Fibroblast of mammary gland (primary cell): ENCODE data around the gene RUFY1.
"Not testable (repeated sequence)": the region's sequence is repeated elsewhere in the genome, so short reads cannot be mapped to it uniquely, and the experiment has no call there.

Source experiments
- DNase-seq: peaks from one replicate; pipeline ENCODE4 v3.0.0-alpha.2; 2010; ENCODE audit warnings: low read depth
- H3K4me3 ChIP-seq: 2 replicates; pipeline ENCODE4 v1.5.1; 2011; ENCODE audit warnings: low read depth, mild to moderate bottlenecking, low read length, moderate library complexity; ENCODE audit not compliant: control insufficient read depth
- TF ChIP-seq, protein P1 (sequence below): conservative IDR thresholded peaks from 2 replicates; pipeline ENCODE4 v1.5.1; 2011; ENCODE audit warnings: low read depth, low read length, inconsistent platforms; ENCODE audit not compliant: control insufficient read depth, insufficient read depth

RUFY1 gene, protein sequence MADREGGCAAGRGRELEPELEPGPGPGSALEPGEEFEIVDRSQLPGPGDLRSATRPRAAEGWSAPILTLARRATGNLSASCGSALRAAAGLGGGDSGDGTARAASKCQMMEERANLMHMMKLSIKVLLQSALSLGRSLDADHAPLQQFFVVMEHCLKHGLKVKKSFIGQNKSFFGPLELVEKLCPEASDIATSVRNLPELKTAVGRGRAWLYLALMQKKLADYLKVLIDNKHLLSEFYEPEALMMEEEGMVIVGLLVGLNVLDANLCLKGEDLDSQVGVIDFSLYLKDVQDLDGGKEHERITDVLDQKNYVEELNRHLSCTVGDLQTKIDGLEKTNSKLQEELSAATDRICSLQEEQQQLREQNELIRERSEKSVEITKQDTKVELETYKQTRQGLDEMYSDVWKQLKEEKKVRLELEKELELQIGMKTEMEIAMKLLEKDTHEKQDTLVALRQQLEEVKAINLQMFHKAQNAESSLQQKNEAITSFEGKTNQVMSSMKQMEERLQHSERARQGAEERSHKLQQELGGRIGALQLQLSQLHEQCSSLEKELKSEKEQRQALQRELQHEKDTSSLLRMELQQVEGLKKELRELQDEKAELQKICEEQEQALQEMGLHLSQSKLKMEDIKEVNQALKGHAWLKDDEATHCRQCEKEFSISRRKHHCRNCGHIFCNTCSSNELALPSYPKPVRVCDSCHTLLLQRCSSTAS

DNA sequence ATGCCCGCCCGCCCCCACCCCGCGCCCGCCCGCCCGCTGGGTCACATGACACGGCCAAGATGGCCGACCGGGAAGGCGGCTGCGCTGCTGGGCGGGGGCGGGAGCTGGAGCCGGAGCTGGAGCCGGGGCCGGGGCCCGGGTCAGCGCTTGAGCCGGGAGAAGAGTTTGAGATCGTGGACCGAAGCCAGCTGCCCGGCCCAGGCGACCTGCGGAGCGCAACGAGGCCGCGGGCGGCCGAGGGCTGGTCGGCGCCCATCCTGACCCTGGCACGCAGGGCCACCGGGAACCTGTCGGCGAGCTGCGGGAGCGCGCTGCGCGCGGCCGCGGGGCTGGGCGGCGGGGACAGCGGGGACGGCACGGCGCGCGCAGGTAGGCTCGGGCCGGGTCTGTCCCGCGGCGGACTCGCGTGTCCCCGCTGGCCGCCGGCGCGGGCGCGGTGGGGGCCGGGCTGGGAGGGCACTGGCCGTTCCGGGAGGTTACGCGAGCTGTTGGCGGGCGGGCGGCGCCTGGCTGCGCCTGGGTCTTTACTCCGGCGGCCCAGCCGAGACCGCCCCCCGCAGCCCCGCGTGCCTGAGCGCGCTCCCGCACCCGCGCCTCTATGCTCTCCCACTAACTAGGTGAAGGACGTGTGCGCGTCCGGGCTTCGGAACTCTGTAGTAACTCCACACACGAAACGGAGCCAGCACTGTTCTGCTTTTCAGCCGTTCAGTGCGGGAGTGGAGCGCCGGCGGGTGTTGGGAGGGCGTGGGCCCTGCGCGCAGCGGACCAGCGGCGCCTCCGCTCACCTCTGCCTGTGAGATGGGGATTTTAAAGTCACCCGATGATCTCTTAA is at the start of gene RUFY1:
RUFY1 (plus strand) TSS at position 44 of the 832 bp plus-strand sequence; CDS start at position 60, 16 bp downstream.
- DNase-seq, result peak; percentile 73
- peak within 1 kb of the TSS; percentile 88 for H3K4me3 ChIP-seq

DNA sequence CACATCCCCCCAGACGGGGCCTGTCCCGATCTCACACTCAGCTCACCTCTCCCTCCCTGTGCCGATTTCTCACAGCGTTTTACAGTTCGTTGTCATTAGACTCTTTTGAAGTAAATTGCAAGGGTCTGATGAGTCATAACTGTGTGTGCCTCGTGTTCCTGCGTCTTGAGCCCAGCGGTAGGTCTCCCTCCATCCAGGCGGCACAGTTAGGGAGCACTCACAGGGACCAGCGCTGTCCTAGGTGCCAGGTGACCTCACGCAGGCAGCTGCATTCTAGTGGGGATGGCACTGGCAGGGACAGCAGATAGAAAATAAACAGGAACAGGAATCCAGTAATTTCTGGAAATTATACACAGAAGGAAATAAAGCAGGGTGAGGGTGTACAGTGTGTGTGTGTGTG is 48.4 kb upstream of the RUFY1 start:
- not testable (repeated sequence) for H3K4me3 ChIP-seq, DNase-seq

More for the DNA sequence above, at the start of gene RUFY1:
- TF ChIP-seq, protein P1, sequence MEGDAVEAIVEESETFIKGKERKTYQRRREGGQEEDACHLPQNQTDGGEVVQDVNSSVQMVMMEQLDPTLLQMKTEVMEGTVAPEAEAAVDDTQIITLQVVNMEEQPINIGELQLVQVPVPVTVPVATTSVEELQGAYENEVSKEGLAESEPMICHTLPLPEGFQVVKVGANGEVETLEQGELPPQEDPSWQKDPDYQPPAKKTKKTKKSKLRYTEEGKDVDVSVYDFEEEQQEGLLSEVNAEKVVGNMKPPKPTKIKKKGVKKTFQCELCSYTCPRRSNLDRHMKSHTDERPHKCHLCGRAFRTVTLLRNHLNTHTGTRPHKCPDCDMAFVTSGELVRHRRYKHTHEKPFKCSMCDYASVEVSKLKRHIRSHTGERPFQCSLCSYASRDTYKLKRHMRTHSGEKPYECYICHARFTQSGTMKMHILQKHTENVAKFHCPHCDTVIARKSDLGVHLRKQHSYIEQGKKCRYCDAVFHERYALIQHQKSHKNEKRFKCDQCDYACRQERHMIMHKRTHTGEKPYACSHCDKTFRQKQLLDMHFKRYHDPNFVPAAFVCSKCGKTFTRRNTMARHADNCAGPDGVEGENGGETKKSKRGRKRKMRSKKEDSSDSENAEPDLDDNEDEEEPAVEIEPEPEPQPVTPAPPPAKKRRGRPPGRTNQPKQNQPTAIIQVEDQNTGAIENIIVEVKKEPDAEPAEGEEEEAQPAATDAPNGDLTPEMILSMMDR, result no peak

DNA sequence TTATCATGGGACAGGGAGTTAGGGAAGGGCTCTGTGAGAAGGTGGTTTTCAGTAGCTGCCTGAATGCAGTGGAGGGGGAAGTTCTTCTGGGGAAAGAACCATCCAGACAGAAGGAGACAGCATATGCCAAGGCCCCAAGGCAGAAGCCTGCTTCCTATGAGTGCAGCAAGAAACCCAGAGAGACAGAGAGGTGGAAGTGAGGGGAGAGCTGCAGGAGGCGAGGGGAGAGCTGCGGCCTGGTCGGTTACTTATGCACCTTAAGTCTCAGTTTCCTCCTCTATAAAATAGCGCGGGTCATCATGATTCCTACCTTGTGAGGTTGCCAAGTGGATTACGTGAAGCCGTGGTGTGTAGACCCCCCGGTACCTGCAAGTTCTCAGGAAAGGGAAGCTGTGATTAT is 47.9 kb upstream of the RUFY1 start:
- H3K4me3 ChIP-seq, DNase-seq: not testable (repeated sequence)

DNA sequence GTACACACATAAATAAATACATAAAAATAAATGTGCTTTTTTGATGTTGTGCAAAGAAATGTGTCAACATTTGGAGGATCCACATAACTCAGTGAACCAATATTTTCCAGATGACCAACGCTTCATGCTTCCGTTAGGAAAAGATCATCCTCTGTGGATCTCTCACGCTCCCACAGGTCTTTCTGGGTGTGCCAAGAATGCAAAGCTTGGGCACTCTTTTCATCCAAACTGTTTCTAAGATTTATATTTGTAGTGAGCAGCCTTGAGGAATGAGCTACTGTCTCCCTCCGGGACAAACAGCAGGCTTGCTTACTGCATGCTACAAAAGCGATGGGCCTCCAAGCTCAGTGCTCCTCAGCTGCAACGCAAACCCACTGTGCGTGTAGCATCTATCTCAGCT is 46.2 kb upstream of the RUFY1 start:
- H3K4me3 ChIP-seq, result no peak overlapping the region
- no peak for DNase-seq
- TF ChIP-seq, protein P1, result no peak

DNA sequence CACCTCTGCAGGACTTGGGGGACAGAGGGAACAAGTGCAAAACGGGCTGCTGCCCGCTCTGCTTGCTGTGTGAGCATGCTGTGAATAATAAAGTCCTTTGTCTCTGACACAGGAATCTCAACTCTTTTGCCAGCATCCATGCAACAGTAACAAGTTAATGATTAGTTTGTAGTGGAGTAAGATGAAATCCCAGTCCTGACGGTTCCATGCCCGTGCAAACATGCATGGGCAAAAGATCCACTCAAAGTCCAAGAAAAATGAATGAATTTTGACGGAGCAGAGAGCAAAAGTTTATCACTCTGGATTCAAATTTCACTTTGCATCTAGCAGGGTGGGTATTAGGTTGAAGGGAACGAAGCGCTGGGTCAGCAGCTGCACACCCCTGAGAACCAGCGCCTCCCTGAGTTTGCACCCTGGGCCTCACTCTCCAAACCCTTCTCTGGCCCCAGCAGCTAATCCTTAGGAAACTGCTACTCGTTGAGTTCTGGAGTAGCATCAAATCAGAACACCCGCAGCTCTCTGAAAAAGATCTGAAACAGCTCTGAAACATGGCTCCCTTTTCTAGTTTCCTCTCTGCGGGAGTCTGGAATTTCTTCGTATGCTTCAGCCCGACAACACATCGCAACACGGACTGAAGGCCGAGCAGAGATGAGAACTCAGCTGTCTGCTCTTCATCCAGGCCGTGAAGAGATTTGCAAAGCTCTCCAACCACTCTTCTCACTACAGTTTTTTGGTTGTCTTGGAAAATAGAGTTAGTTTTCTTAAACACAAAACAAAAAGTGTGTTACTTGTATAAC is 45.6 kb upstream of the RUFY1 start:
- TF ChIP-seq, protein P1, result no peak
- H3K4me3 ChIP-seq, result no peak overlapping the region
- DNase-seq, result no peak

DNA sequence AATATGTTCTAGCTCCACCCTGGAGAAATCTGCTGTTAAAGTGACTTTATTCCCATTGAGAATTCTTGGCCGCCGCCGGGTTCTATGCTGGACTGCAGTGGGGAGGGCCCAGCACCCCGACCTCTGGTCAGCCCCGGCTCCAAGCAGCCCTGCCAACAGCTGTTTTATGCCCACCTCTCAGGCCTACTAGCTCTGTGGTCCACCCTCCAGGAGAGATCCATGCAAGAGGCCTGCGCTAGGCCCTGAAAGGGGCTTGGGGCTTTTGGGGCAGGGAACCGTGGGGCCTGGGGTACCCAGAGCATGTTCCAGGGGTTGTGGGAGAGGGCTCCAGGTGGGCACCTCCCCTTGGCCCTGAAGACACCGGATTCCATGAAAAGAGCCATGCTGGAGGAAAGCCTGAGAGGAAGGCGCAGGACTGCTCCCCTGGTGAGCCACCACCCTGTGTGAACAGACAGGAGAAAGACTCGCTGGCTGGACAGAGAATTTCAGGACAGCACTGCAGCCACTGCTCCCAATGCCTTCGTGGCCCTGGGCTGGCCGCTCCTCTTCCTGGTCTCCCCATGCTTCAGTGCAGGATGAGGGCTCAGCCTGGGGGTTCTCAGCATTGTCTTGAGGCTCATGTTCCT is 44.6 kb upstream of the RUFY1 start:
- TF ChIP-seq, protein P1, result no peak
- H3K4me3 ChIP-seq, result no peak overlapping the region
- DNase-seq, result no peak

DNA sequence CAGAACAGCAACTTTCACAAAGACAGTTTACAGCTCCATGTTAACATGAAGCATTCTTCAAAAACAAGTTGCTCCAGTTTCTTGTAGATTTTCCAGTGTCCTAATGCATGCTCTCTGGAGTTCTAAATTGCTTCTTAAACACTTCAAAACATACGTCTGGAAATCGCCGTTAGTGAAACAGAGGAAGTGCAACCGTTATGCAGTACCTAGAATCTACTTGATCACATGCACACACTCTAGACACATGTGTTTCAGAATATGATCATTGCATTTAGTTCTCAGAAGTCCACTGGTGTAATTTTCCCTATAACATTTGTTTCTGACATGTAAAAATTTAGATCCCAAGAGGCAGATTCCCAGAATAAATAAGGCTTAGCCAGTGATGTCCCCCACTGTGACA is 41.1 kb upstream of the RUFY1 start:
- H3K4me3 ChIP-seq, result no peak overlapping the region
- no peak for DNase-seq
- TF ChIP-seq, protein P1, result no peak
